ENCODE data around the gene FAM234B. TPM values are rescaled to one million over a fixed set of nuclear protein-coding genes. Genes with fewer than 3 reads are reported as not detected.
"Not testable (repeated sequence)": the region's sequence is repeated elsewhere in the genome, so short reads cannot be mapped to it uniquely, and the experiment has no call there.

Gene FAM234B
- polyA plus RNA-seq, 3 donors = 10.3 to 13.8 (median 11.4) TPM

DNA sequence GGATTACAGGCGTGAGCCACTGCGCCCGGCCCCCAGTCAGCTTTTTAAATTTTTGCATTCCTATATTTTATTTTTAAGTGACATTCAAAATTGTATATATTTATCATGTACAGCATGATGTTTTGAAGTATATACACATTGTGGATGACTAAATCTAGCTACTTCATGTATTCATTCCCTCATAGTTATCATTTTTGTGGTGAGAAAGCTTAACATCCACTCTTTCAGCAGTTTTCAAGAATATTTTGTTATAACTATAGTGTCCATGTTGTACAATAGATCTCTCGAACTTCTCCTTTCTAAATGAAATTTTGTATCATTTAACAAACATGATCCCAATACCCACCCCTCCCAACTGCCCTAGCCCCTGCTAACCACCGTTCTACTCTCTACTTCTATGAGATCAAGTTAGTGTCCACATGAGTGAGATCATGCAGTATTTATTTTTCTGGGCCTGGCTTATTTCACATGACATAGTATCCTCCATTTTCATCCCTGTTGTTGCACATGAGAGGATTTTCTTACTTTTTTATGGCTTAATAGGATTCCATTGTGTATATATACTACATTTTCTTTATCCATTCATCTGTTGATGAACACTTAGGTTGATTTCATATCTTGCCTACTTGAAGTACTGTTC lies 35.3 kb upstream of the FAM234B start:
- no peak for DNase-seq

DNA sequence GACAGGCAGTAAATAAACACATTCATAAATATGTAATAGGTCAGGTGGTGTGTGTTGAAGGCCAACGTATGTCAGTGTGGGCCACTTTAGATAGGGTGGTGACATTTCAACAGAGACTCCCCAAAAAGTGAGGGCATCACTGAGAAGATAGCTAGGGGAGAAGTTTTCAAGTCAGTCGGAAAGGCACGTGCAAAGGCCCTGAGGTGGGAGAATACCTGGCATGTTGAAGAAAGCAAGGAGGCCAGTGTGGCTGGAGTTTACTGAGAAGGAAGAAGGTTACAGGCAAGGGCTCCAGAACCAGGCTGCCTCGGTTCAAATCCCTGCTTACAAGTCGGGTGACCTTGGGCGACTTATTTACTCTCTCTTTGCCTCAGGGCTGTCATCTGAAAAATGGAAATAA lies 33.1 kb upstream of the FAM234B start:
- DNase-seq = no peak

DNA sequence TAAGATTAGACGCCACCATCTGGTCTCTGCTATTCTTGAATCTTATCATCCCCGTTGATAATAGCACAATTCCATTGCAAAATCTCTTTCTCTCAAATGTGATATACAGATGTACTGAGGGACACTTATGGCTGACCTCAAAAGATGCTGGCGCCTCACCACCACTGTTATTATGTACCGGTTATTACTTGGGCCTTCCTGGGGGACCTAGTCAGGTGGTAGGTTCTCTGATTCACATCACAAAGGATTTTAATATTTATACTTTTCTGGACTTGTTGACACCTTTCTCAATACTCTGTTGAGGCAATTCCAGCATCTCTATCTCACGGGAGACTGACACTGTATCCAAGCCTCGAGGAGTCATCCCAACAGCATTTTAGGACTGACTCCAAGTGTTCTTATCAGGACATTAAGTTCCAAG lies 21.3 kb upstream of the FAM234B start:
- no peak for DNase-seq

DNA sequence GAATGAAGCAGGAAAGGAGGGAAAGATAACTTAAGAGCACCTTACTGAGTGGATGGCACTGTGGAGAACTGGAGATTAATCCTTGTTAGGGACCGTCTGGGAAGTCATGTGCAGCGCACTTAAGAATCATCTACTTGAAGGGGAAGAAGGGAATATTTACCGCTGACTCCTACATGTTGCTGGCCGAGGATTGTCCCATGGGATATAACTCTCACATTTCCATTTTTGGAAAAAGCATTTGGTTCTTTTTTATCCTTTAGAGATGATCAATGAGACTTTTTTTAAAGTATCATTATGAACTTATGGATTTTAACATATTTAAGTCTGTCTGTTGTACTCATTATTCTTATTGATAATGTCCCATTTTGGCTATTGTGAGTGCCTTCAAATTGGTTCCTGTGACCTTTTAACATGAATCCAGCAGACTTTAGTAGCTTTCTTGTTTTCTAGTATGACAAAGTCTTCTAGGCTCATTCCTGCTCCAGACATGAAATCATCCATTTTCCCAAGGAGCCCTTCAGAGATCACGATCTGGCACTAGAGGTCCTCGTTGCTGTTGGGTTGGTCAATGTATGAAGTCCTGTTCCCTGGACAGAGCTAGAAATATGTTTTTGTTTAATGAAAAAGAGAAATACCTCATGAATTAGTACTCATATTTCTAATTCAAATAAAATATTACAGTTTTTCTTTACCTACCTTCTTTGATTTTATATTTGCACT lies 20.2 kb upstream of the FAM234B start:
- no peak for DNase-seq

DNA sequence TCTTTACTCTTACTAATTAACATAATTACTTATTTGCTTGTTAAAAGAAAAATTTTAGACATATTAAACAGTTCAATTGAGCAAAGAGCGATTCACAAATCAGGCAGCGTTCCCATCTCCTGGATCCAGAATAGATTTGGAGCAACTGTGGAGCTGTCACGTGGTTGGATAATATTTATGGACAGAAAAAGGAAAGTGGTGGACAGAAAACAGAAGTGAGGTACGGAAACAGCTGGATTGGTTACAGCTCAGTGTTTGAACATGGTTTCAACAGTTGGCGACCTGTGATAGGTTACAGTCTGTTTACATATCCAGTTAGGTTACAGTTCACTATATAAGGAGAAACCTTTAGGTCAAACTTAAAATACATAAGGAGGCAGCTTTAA lies 19.7 kb upstream of the FAM234B start:
- no peak for DNase-seq

DNA sequence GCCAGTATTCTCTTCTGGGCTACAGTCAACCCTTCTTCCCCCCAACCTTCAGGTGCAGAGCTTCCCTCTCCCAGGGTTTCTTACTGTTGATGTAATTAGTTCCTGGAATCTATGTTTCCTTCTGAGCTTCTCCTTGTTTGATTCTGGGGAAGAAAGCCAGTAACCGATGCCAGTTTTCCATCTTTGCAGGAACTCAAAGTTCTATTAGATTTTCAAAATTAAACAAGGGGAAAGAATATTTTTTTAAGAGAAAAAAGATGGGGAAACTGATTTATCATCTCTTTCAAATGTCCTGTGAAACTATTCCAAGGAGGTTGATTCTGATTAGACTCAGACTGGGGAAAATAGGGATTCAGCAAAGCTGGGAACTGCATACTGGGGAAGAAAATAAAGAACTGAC lies 17.9 kb upstream of the FAM234B start:
- DNase-seq = no peak

DNA sequence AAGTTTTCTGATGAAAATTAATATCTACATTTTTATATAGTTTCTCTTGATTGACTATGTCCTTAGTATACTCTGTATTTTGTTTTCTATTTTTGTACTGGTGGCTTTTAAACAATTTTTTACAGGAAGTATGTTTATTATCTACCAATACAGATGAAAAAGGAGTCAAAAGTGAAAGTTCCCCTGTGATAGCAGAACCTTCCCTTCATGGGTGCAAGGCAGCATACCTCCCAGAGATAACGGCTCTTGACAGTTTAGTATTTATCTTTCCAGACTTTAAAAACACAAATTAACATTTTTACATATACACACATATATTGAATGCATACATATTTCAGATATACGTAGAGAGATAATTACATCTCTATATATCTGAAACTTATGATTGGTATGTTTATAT lies 17.1 kb upstream of the FAM234B start:
- no peak for DNase-seq

DNA sequence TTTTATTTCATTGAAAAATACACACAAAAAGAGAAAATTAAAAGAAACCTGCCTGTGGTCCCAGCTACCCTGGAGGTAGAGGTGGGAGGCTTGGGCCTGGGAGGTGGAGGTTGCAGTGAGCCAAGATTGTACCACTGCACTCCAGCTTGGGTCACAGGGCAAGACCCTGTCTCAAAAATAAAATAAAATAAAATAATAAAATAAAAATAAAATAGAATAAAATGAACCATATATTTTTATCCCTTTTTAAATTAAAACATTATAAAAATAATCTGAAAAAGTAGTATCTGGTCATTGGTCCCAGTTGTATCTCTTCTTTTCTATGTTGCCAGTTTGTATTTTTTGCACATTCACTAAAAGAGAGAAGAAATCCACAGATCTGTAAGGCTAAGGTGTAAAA lies 16.7 kb upstream of the FAM234B start:
- no peak for DNase-seq

DNA sequence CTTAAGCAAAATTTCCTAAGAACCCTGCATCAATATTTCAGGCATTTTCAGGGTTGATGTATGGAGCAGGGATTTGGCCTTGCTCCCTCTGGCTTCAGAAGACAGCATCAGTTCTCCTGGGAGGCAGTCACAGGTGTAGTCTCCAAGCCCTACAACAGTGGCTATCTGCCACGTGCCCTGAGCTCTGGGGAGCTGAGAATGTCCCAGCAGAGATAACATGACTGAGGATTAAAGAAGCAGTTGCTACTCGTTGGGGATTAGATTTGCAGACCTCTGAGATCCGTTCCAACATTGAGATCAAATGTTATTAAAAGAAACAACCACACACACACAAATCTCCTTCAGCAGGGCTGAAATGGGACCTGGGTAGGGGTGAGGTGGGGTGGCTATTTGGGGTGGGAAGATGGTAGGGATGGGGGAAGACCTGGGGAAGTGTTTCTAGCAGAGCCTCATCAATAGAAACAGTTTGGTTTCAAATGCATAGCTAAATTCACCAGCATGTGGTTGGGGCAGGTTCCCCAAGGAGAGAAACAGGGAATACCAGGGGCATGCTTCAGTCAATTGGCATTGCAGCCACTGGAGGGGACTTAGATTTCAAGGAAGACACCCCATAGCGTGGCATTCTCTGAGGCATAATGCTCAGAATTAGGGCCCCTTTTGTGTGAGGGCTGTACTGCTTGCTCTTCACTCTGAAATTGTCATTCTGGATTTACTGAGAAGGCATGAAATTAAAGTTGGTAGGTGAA lies 15.2 kb upstream of the FAM234B start:
- no peak for DNase-seq

DNA sequence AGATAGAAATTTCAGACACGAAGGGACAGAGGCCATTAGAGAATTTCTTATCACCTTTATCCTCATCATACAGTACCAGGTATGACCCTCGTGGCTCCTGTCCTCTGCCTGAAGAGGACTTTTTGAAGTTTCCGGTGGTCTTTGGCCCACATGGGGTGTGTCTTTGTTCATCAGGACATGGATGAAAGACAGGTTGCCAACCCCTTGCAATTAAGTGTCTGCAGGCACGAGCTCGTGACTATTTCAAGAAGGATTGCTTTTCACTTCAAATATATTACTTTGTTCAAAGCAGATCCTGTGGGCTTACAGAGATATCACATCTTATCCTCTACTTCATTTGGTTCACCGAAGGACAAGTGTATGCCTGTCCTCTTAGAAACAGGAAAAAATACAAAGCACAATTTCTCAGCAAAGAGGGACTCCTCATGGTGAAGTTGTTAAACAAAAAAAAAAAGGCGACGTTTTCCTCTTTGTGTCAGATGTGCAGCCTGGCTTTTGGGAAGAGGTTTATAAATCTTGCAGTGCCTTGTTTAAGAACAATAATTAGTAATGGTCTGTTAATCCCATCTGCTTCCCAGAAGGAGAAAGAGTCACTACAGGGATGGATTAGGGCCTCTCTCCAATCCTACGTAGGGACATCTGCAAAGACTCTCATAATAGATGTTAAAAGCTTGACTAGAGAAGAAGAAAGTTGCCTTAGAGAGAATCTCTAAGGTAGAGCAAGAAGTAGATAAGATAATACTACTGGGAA lies 13.5 kb upstream of the FAM234B start:
- DNase-seq = no peak

DNA sequence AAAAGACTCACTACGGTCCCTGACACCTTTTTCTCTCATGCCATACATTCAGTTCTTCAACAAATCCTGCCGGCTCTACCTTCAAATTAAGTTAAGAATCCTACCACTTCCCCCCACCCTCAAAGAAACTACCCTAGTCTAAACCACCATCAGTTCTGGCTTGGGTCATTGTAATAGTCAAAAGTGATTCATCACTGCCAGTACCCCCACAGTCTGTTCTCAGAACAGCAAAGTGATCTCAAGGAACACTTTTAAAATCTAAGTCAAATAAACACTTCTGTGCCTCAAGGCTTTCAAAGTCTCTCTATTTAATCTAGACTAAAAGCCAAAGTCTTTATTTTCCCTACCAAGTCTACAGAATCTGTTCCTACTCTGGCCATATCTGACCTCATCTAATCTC lies 12.0 kb upstream of the FAM234B start:
- DNase-seq = no peak

DNA sequence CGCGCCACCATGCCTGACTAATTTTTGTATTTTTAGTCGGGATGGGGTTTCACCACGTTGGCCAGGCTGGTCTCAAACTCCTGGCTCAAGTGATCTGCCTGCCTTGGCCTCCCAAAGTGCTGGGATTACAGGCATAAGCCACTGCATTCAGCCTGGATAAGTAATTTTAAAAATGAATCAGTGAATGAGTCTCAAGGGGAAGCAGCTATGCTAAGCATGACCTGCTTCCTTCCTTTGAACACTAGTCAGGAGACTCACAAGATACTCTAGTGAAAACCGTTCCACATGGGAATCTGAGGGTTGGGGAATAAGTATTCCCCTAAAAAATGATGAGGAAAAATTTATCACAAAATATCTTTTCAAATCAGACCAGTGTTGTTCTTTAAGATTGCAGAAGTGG lies 10.7 kb upstream of the FAM234B start:
- DNase-seq = no peak

DNA sequence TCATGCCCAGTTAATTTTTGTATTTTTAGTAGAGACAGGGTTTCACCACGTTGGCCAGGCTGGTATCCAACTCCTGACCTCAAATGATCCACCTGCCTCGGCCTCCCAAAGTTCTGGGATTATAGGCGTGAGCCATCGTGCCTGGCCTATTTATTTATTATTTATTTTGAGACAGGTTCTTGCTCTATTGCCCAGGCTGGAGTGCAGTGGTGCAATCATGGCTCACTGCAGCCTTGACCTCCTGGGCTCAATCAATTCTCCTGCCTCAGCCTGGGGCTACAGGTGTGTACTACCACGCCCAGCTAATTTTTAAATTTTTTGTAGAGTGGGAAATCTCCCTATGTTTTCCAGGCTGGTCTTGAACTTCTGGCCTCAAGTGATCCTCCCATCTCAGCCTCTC lies 8.8 kb upstream of the FAM234B start:
- not testable (repeated sequence) for DNase-seq

DNA sequence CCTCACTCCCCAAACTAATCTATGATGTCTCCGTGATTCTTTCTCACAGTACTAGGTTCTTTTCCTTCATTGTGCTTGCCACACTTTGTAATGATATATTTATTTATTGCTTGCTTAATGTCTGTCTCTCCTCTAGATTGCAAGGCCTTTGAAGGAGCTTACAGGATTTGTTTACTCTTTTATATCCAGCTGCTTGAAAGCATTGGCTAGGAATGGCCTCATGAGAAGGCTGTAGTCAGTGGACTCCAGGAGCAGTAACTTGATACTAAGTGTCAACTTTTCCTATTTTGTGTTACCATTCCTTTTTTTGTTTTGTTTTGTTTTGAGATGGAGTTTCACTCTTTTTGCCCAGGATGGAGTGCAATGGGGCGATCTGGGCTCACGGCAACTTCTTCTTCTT lies 7.3 kb upstream of the FAM234B start:
- no peak for DNase-seq

DNA sequence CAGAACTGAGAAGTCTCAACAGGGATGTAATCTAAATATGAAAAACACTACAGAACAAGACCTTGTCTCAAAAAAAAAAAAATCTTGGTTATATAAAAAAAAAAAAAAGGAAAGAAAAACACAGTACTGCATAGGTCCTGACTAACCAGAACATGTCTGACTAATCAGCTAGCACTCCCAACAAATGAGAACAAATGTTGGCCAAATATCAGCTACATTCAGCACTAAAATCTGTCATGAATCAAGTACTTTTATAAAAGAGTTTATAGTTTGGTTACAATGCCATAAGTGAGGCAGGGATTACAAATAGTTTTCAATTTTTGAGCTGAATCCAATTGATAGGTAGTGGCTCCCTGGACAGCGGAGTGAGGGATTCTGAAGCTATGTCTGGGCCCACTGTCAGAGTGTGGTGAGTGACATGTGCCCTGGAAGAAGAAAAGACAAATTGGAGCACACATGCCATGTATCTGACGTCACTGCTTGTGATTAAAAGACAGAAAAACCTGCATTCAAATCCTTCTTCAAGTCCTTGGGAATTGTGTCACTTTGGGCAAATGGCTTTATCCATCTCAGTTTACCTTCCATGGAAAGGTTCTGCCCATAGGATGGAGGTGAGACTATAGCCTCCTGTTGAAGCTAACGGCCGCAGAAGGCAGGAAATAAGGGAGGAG lies 5.6 kb upstream of the FAM234B start:
- DNase-seq = no peak

DNA sequence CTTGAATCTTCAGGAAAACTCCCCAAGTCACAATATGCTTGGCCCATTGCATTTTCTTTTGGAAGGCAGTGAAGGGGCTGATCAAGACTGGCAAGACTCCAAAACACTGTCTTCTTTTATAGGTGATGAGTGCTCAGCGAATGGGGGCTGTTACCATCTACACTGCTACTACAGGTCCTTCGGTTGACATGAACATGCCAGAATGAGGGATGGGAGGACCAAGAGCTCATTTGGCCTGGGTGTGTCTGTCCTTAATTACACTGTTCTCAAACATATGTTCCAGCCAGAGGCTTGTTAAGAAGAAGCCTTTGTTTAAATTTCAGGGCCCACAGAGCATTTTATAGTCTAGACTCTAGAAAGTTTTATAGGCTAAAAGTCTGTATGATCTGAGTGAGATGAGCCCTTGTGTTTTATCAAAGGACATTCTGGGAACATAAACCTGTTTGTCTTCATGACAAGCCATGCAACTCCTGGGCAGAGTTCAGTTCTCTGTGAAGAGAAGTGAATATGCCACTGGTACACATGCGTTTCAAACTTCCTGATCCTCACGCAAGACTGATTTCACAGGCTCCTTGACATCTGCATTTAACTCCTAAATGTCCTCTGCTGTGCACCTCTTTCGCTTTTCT lies 4.7 kb upstream of the FAM234B start:
- no peak for DNase-seq

DNA sequence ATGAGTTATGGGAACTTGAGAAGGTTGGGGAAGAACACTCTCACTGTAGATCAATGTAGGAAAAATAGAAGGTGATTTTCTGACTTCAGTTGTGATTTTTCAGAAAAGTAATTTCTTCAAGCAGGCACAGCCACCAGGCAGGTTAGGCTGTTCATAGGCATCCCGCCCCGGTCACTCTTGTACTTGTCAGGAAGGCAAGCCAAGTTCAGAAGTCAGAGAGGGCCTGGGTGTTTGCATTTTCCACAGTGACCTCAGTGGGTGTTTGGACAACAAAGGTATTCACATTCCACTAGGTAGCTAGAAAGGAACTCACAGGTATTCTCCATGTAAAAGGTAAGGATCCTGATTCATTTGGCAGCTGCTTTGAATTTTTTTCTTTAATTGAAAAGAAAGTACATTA lies 3.0 kb upstream of the FAM234B start:
- DNase-seq = no peak

DNA sequence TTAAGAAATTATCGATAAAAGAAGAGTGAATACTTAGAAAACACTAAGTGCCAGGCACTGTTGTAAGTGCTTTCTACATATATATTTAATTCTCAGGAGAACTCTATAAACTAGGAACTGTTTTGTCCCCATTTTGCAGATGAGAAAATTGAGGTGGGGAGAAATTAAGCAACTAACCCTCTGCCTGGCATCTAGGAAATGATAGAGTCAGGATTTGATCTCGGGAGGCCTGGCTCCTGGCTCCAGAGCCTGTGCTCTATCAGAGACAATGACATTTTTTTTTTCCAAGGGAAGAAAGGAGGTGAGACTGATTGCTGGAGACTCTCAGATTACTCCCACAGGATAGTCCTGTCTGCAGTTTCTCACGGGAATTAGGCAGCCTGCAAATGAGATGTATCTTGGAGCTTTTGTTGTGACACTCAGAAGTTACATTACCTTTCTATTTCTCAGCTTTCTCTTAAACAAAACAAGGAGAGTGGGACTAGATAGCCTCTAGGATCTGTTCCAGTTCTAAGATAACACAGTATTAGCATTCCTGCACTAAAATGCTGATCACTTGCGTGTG lies 1.4 kb upstream of the FAM234B start:
- DNase-seq = no peak

DNA sequence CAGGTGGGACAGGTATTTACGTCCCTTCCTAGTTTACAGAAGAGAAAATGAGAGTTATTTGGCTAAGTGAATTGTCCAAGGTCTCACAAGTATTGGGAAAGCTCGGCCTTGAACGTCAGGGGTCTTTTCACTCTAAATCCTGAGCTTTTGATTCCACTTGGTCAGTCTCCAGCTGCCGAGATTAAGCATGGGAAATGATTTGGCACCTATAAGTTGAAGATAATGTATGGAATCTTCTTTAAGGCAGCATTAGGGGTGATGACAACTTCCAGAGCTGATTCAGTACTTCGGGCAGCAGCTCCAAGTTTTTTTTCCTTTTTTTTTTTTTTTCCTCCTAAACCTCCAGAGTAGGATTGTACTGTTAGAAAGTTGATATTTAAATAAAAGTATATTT lies 722 bp downstream of the FAM234B start:
- DNase-seq = no peak

DNA sequence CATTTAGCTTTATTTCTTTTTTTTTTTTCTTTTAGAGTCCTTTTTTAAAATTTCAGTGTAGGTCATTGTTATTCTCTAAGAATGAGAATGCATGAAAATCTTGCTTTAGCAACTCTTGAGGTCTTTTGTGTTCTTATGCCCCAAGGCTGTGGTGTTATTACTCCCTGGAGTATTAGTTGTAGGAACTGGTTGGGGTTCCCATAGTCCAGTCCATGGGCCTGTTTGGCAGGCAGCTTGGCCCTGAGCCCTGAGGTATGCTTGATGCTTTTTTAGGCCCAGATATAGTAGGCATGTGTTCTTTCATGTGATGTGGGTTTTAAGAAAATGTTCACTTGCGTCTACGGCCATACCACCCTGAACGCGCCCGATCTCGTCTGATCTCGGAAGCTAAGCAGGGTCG lies 1.6 kb downstream of the FAM234B start:
- DNase-seq = no peak

DNA sequence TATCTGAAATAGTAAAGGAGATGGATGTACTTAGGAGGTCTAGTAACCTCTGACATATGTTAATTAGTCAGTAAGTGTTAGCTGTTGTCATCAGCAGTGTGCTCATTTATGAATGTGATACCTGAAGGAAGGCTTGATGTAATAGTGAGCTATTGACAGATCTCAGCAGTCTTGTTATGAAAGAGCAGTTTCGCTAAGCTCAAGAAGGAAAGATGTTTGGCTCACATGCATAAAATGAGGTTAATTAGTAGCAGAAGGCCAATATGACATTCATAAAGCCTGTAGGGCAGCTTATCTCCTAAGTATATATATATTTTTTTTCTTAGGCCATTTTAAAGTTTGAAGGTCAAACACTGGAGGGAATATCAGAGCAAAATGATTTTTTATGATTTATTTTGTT lies 2.8 kb downstream of the FAM234B start:
- DNase-seq = no peak

All from renal pelvis (tissue), 4 donors.